ENCODE data around the gene NFATC1. TPM values are rescaled to one million over a fixed set of nuclear protein-coding genes. Genes with fewer than 3 reads are reported as not detected.
A peak's percentile ranks its signal among the peaks of the same experiment; 100 is the strongest.

The NFATC1 gene
- total RNA-seq, 3 donors from 2014 or later (not counting 1 experiment from before 2014, with no cell fraction given): 35.8 to 47.4 (median 37.1) TPM

- peaks cover 0 to 9% of the 10 kb centered on the region in 2 donors for H3K9me3 Mint-ChIP-seq
- ATAC-seq (no peak), DNase-seq (peak in 1 of 2 donors; percentile 10)
- intact Hi-C loops (cut with micrococcal nuclease): no loop called here
- no peaks in the 10 kb centered on the region for H3K9me3 ChIP-seq (ENCODE audit: control insufficient read depth, insufficient read depth, low read length)
- no peaks in the 10 kb centered on the region for H3K4me1 ChIP-seq (ENCODE audit: control insufficient read depth, insufficient read depth, low read length)
- H3K4me3 Mint-ChIP-seq: no peak overlapping the region
- no peaks in the 10 kb centered on the region for H3K36me3 ChIP-seq (ENCODE audit: control insufficient read depth, insufficient read depth, low read length)
- no peak overlapping the region for H3K27ac ChIP-seq (ENCODE audit: low read length)
- H3K4me1 Mint-ChIP-seq: no peaks in the 10 kb centered on the region
- H3K27ac Mint-ChIP-seq: no peak overlapping the region
- H3K4me3 ChIP-seq (ENCODE audit: low read length): no peak overlapping the region
- 92% methylated on average over 15 of the region's 15 CpGs for WGBS (ENCODE audit: insufficient coverage)
- no peaks in the 10 kb centered on the region for H3K36me3 Mint-ChIP-seq
- no peak for TF ChIP-seq CTCF (IDR thresholded peaks at IDR 0.05)
- no peaks in the 10 kb centered on the region for H3K27me3 ChIP-seq (ENCODE audit: control insufficient read depth, insufficient read depth, low read length)
- H3K27me3 Mint-ChIP-seq (ENCODE audit: low read depth in 2 of 2): peaks cover 0 to 3% of the 10 kb centered on the region in 2 donors
Measured at GRCh38 chr18:79542876-79543750, 147.4 kb downstream of the NFATC1 start.

DNA sequence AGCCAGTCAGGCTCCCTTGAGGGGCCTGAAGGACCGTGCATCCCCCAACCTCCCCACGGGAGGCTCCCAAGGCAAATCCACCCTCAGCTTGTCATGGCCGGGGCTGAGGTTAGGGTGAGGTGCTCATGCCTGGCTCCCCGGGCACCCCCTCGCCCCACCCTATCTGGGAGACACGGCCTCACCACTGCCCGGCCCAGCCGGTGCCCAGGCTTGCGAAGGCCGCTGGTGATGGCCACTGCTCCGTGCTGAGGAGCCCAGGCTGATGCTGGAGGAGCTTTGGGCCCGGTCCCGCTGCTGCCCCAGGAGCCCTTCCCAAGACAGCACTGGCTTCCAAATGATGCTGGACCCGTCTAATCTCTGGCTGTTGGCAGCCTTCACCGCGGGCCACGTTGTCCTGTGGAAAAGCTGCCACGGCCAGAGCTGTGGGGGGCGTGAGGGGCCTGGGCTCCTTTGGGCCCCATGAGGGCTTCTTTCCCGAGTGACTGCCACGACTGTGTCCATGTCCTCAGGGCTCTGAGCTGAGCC, 148.2 kb downstream of the NFATC1 start:
- no peaks in the 10 kb centered on the region for H3K36me3 ChIP-seq (ENCODE audit: control insufficient read depth, insufficient read depth, low read length)
- H3K4me3 ChIP-seq (ENCODE audit: low read length): no peak overlapping the region
- peaks cover 0 to 9% of the 10 kb centered on the region in 2 donors for H3K9me3 Mint-ChIP-seq
- H3K27ac Mint-ChIP-seq: no peak overlapping the region
- no peaks in the 10 kb centered on the region for H3K9me3 ChIP-seq (ENCODE audit: control insufficient read depth, insufficient read depth, low read length)
- no peaks in the 10 kb centered on the region for H3K4me1 Mint-ChIP-seq
- H3K4me1 ChIP-seq (ENCODE audit: control insufficient read depth, insufficient read depth, low read length): no peaks in the 10 kb centered on the region
- TF ChIP-seq CTCF (IDR thresholded peaks at IDR 0.05): no peak
- DNase-seq (peak in 1 of 2 donors; percentile 10), ATAC-seq (no peak)
- no peak overlapping the region for H3K27ac ChIP-seq (ENCODE audit: low read length)
- peaks cover 0 to 3% of the 10 kb centered on the region in 2 donors for H3K27me3 Mint-ChIP-seq (ENCODE audit: low read depth in 2 of 2)
- intact Hi-C loops (cut with micrococcal nuclease): no loop called here
- H3K4me3 Mint-ChIP-seq: no peak overlapping the region
- no peaks in the 10 kb centered on the region for H3K36me3 Mint-ChIP-seq
- H3K27me3 ChIP-seq (ENCODE audit: control insufficient read depth, insufficient read depth, low read length): no peaks in the 10 kb centered on the region
- WGBS (ENCODE audit: insufficient coverage): 91% methylated on average over 21 of the region's 21 CpGs

- H3K9me3 Mint-ChIP-seq: peaks cover 0 to 9% of the 10 kb centered on the region in 2 donors
- 54% methylated on average over 22 of the region's 23 CpGs for WGBS (ENCODE audit: insufficient coverage)
- H3K4me1 Mint-ChIP-seq: no peaks in the 10 kb centered on the region
- Histone ChIP-seq H3K4me3 (ENCODE audit: low read length) (no peak overlapping the region), H3K9me3 (ENCODE audit: control insufficient read depth, insufficient read depth, low read length) (no peaks in the 10 kb centered on the region), H3K27ac (ENCODE audit: low read length) (no peak overlapping the region), H3K36me3 (ENCODE audit: control insufficient read depth, insufficient read depth, low read length) (no peaks in the 10 kb centered on the region), H3K27me3 (ENCODE audit: control insufficient read depth, insufficient read depth, low read length) (no peaks in the 10 kb centered on the region), H3K4me1 (ENCODE audit: control insufficient read depth, insufficient read depth, low read length) (no peaks in the 10 kb centered on the region)
- DNase-seq (peak in 1 of 2 donors; percentile 10), ATAC-seq (no peak)
- peaks cover 0 to 3% of the 10 kb centered on the region in 2 donors for H3K27me3 Mint-ChIP-seq (ENCODE audit: low read depth in 2 of 2)
- intact Hi-C loops (cut with micrococcal nuclease): no loop called here
- no peak overlapping the region for H3K4me3 Mint-ChIP-seq
- TF ChIP-seq CTCF (IDR thresholded peaks at IDR 0.05): no peak
- no peak overlapping the region for H3K27ac Mint-ChIP-seq
- no peaks in the 10 kb centered on the region for H3K36me3 Mint-ChIP-seq
Measured at GRCh38 chr18:79544386-79544963, 148.7 kb downstream of the NFATC1 start.
